ENCODE results near the gene DOCK1.

DNA sequence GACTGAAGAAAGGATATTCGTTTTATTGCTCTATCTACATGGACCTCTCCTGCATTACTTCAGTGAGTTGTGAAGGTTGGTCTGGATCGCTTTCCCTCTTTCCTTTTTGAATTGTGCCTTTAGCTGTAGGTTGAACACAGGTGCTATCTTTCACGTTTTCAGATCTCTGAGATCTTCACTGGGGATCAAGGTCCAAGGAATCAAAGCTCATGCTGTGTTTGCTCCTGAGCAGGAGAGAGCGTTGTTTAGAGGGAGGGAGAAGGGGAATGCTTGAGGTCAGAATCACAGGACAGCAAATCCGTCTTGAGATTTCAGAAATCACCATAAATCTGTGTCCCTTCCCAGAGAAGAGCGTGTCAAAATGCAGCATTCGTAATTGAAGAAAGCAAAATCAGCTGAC lies 186.1 kb downstream of the DOCK1 start:
- TF ChIP-seq, protein P1, sequence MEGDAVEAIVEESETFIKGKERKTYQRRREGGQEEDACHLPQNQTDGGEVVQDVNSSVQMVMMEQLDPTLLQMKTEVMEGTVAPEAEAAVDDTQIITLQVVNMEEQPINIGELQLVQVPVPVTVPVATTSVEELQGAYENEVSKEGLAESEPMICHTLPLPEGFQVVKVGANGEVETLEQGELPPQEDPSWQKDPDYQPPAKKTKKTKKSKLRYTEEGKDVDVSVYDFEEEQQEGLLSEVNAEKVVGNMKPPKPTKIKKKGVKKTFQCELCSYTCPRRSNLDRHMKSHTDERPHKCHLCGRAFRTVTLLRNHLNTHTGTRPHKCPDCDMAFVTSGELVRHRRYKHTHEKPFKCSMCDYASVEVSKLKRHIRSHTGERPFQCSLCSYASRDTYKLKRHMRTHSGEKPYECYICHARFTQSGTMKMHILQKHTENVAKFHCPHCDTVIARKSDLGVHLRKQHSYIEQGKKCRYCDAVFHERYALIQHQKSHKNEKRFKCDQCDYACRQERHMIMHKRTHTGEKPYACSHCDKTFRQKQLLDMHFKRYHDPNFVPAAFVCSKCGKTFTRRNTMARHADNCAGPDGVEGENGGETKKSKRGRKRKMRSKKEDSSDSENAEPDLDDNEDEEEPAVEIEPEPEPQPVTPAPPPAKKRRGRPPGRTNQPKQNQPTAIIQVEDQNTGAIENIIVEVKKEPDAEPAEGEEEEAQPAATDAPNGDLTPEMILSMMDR (IDR thresholded peaks at IDR 0.05): no peak
- TF ChIP-seq POLR2A (IDR thresholded peaks at IDR 0.05): no peak
